Measurements from ENCODE around the gene INF2.
"Not testable (repeated sequence)": the region's sequence is repeated elsewhere in the genome, so short reads cannot be mapped to it uniquely, and the experiment has no call there.

The INF2 gene

GRCh38 chr14:104724407-104724980, 35.1 kb downstream of the INF2 start:
- no peak for DNase-seq

GRCh38 chr14:104724981-104725771, 35.8 kb downstream of the INF2 start:
- DNase-seq = peak; percentile 78

- no peak for DNase-seq
Measured at GRCh38 chr14:104725772-104726548, 36.5 kb downstream of the INF2 start.

GRCh38 chr14:104726600-104727451, 37.4 kb downstream of the INF2 start:
- peak; percentile 75 for DNase-seq

GRCh38 chr14:104728631-104729030, 39.2 kb downstream of the INF2 start:
- DNase-seq = no peak

GRCh38 chr14:104729176-104729834, 39.9 kb downstream of the INF2 start:
- DNase-seq = not testable (repeated sequence)

GRCh38 chr14:104729835-104730181, 40.4 kb downstream of the INF2 start:
- DNase-seq = no peak

GRCh38 chr14:104730487-104730886, 41.1 kb downstream of the INF2 start:
- DNase-seq = no peak

GRCh38 chr14:104731320-104732294, 42.2 kb downstream of the INF2 start:
- peak; percentile 85 for DNase-seq

- DNase-seq = no peak
Measured at GRCh38 chr14:104732355-104732804, 43.0 kb downstream of the INF2 start.

GRCh38 chr14:104732931-104733681, 43.7 kb downstream of the INF2 start:
- no peak for DNase-seq

GRCh38 chr14:104734051-104734587, 44.7 kb downstream of the INF2 start:
- DNase-seq = no peak

- no peak for DNase-seq
Measured at GRCh38 chr14:104734601-104734990, 45.2 kb downstream of the INF2 start.

- no peak for DNase-seq
Measured at GRCh38 chr14:104734991-104735779, 45.8 kb downstream of the INF2 start.

GRCh38 chr14:104735830-104736642, 46.6 kb downstream of the INF2 start:
- DNase-seq = no peak

- DNase-seq = no peak
Measured at GRCh38 chr14:104738375-104739019, 49.1 kb downstream of the INF2 start.

GRCh38 chr14:104739026-104739425, 49.6 kb downstream of the INF2 start:
- DNase-seq = no peak

Data from islet precursor cell (in vitro differentiated cells).